ENCODE data around the gene DNASE1L1.

DNASE1L1 gene
- 52.8 to 143 (median 80.8) reads per million in 17 experiments for total RNA-seq

- DNase-seq, result peak; percentile 84 to 94 (median 92)
Measured at GRCh38 chrX:154409222-154409871, at the start of gene DNASE1L1. Gene DNASE1L1, minus strand, starts transcription at chrX:154409254. Its CDS starts 3,686 bp downstream, at chrX:154405568.

- DNase-seq, result peak; percentile 56 to 83 (median 68)
Measured at GRCh38 chrX:154458116-154458953, 49.3 kb upstream of the DNASE1L1 start, which contains the start of gene PLXNA3. Gene PLXNA3, plus strand, starts transcription at chrX:154458281. Its CDS starts 1,903 bp downstream, at chrX:154460184.

- peak; percentile 19 to 77 (median 60) for DNase-seq
Measured at GRCh38 chrX:154457491-154458115, 48.5 kb upstream of the DNASE1L1 start.

- no peak for DNase-seq
Measured at GRCh38 chrX:154452823-154453222, 43.8 kb upstream of the DNASE1L1 start.

- DNase-seq, result no peak
Measured at GRCh38 chrX:154450312-154450711, 41.3 kb upstream of the DNASE1L1 start.

GRCh38 chrX:154449618-154450017, 40.6 kb upstream of the DNASE1L1 start:
- no peak for DNase-seq

GRCh38 chrX:154448484-154448883, 39.4 kb upstream of the DNASE1L1 start:
- no peak for DNase-seq

GRCh38 chrX:154446430-154446829, 37.4 kb upstream of the DNASE1L1 start:
- DNase-seq, result no peak

GRCh38 chrX:154445776-154446175, 36.7 kb upstream of the DNASE1L1 start:
- no peak for DNase-seq

- DNase-seq, result no peak
Measured at GRCh38 chrX:154444755-154445246, 35.7 kb upstream of the DNASE1L1 start.

GRCh38 chrX:154443992-154444754, 35.1 kb upstream of the DNASE1L1 start, which contains the start of gene FAM50A:
Gene FAM50A, plus strand, starts transcription at chrX:154444141. Its CDS starts 95 bp downstream, at chrX:154444236.
- peak; percentile 81 to 93 (median 87) for DNase-seq

GRCh38 chrX:154443479-154443910, 34.4 kb upstream of the DNASE1L1 start:
- no peak for DNase-seq

- no peak for DNase-seq
Measured at GRCh38 chrX:154441984-154442707, 33.1 kb upstream of the DNASE1L1 start.

- no peak for DNase-seq
Measured at GRCh38 chrX:154441564-154441963, 32.5 kb upstream of the DNASE1L1 start.

- no peak for DNase-seq
Measured at GRCh38 chrX:154440623-154441357, 31.7 kb upstream of the DNASE1L1 start.

GRCh38 chrX:154439841-154440240, 30.8 kb upstream of the DNASE1L1 start:
- no peak for DNase-seq

GRCh38 chrX:154437971-154438893, 29.2 kb upstream of the DNASE1L1 start:
- DNase-seq, result no peak

GRCh38 chrX:154436983-154437752, 28.1 kb upstream of the DNASE1L1 start, which contains the start of gene GDI1:
Gene GDI1, plus strand, starts transcription at chrX:154437154. Its CDS starts 101 bp downstream, at chrX:154437255.
- peak; percentile 48 to 81 (median 62) for DNase-seq
